ENCODE measurements around the gene ZC3H4.

DNA sequence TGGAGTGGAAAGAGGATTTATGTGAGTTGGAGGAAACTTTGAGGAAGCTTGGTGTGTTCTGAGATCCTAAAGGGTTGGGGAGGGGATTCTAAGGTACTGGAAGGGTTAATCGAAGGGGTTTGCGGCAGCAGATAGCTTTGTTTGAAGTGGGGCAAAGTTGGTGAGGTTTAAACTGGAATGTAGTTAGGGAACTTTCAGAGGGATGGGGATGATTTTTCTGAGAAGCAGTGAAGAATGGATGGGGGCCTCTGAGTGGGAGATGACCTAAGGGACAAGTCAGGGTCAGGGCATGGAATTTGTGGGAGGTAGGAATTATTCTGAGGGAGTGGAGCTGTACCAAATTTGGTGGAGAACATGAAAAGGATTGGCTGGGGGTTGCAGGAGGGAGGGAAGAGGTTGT lies 21.0 kb upstream of the ZC3H4 start:
- no peak for TF ChIP-seq CTCF (IDR thresholded peaks at IDR 0.05)
- TF ChIP-seq TCF7L2 (IDR thresholded peaks at IDR 0.05; ENCODE audit: low read depth, low read length): no peak
- no peak for TF ChIP-seq POLR2AphosphoS5 (IDR thresholded peaks at IDR 0.05; ENCODE audit: low read depth, low read length)
- no peak for TF ChIP-seq REST (IDR thresholded peaks at IDR 0.05; ENCODE audit: insufficient read depth in 1 of 2, low read depth in 2 of 2, low read length in 1 of 2)
- TF ChIP-seq SIN3A (IDR thresholded peaks at IDR 0.05; ENCODE audit: borderline replicate concordance, insufficient read depth, low read depth, low read length): no peak
